Activated CD4-positive, alpha-beta T cell treated with anti-CD3 and anti-CD28 coated beads for 24 hours (primary cell): ENCODE measurements around the gene STIP1.

Source experiments
- DNase-seq, 2 donors: peaks; one replicate each; pipeline ENCODE4 v3.0.0-alpha.2; 2020; ENCODE audit warnings: low read depth in 2 of 2

Gene STIP1

DNA sequence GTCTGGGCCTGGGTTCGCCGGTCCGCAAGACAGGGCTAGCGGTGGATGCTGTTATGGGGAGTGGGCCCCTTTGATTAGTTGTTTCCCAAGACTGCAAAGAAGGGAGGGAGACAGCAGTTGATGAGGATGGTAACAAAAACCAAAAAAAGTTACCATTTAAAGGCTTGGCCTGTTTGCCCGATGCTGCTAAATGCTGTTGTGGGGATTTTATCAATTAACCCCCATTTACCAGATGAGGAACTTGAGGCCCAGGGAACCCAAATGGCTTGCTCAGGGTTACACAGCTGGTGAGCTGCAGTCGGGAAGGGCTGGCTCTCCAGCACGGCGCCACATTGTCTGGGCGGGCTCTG, 36.7 kb downstream of the STIP1 start:
- no peak for DNase-seq

DNA sequence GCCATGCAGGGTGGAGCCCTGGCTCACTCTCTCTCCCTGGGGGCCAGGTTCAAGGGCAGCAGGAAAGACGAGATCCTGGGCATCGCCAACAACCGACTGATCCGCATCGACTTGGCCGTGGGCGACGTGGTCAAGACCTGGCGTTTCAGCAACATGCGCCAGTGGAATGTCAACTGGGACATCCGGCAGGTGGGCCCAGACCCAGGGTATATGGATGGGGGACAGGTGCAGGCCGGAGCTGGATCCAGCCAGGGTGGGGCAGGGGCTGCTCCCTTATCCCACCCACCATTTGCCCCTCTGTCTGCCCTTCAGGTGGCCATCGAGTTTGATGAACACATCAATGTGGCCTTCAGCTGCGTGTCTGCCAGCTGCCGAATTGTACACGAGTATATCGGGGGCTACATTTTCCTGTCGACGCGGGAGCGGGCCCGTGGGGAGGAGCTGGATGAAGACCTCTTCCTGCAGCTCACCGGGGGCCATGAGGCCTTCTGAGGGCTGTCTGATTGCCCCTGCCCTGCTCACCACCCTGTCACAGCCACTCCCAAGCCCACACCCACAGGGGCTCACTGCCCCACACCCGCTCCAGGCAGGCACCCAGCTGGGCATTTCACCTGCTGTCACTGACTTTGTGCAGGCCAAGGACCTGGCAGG, 37.2 kb downstream of the STIP1 start:
- DNase-seq: no peak

- DNase-seq: no peak
These were observed 38.4 kb downstream of the STIP1 start for GRCh38 chr11:64224151-64224890.

DNA sequence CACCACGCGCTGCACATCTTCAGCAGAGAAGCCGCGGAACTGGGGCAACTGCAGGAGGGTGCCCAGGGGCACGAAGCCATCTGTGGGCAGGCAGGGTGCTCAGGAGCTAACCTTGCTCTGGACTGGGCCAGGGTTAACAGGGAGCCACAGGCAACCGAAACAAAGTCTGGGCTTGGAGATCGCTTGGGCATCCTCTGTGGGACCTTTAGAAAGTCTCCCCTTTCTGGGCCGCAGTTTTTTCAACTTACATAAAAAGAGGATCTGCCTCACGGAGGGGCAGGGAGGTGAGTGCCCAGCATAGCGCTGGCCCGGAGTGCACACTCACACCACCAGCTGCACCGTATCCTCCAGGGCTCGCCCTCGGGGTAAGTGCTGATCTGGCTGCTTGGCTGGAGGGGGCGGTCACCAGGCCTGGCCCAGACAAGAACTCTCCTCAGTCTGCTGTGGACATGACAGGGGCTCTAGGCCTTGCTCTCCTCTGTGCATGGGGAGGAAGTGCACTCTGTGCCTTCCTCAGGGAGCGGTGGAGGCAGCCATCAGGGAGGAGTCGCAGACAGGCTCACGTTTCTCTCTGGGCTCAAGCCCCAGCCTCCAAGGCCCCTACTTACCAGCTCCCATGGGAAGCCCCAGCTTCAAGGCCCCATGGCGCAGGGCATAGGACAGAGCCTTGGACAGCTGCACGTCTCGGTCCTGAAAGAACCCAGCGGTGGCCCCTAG, 39.1 kb downstream of the STIP1 start:
- no peak for DNase-seq

DNA sequence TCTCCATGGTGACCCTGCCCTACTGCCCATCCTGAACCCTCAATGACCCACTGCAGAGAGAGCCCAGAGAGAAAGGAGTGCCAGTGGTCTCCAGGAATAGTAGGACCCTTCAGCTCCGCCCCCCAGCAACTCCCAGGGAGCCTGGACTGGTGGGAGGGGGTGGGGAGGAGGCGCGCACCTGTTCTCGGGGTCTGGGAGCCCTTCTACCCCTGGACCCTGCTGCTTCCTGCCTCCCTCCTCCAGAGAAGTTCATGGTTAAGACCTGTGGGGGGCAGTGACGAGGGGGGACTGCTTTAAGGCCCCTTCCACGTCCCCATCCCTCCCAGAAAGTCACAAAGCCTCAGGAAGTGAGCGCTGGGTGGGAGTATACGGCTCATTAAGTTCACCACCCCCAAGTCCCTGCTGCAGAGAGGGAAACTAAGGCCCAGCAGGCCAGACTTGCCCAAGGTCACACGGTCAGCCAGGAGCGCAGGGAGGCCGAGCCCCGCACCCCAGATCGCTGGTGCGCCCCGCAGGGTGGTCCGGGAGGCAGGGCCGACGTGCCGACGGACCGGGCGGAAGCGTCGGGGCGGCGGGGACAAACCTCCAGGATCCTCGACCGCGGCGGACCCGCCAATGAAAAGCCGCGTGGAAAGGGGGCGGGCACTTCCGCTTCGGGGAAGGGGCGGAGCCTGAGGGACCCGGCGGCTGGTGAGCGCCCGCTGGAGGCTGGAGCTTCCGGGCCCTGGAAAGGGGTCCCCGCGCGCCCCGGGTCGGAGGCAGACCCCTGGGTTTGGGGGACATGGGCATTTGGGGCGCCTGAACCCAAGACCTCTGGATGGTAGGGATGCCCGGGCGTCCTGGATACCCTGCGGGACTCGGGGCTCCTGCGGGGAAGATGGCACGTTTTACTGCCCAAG, 39.9 kb downstream of the STIP1 start, which contains the start of the genes NUDT22 and TRPT1:
NUDT22 (plus strand) TSS at position 667 of the 899 bp plus-strand sequence. CDS start 379 bp downstream, outside the sequence.
TRPT1 (minus strand) TSS at position 579 of the 899 bp plus-strand sequence; CDS start at position 253, 326 bp downstream.
- peak; percentile 93 to 94 for DNase-seq

DNA sequence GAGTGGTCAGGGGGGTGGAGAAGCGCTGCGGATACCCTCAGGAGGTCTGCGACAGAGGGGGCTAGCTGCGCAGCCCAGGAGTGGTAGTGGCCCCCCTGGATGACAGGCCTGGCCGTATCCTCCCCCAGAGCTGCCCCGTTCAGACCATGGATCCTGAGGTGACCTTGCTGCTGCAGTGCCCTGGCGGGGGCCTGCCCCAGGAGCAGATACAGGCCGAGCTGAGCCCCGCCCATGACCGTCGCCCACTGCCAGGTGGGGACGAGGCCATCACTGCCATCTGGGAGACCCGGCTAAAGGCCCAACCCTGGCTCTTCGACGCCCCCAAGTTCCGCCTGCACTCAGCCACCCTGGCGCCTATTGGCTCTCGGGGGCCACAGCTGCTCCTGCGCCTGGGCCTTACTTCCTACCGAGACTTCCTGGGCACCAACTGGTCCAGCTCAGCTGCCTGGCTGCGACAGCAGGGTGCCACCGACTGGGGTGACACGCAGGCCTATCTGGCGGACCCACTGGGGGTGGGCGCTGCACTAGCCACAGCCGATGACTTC, 40.6 kb downstream of the STIP1 start:
- peak in 1 of 2 donors; percentile 57 for DNase-seq

GRCh38 chr11:64227405-64227956, 41.5 kb downstream of the STIP1 start:
- no peak for DNase-seq

DNA sequence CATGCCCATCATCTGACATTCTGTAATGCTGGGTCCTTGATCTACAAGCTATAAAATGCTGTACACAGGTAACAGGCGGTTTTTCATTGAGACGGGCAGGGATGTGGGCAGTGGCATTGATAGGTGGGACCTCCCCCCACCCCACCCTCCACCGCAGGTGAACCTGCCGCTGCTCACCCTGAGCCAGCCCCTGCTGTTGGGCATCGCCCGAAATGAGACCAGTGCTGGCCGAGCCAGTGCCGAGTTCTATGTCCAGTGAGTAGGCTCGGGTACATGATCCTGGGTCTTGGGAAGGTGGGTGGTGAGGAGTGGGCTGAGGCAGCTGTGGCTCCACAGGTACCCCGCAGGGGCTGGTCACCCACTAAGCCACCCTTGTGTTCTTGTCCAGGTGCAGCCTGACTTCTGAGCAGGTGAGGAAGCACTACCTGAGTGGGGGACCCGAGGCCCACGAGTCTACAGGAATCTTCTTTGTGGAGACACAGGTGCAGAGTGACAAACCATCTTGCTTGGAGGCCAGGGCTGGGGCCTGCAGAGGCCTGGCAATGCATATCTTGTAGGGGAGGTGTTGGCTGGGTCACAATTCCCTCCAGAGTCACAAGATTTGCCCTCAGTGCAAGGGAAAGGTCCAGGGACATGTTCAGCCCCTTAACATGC, 43.2 kb downstream of the STIP1 start:
- no peak for DNase-seq

DNA sequence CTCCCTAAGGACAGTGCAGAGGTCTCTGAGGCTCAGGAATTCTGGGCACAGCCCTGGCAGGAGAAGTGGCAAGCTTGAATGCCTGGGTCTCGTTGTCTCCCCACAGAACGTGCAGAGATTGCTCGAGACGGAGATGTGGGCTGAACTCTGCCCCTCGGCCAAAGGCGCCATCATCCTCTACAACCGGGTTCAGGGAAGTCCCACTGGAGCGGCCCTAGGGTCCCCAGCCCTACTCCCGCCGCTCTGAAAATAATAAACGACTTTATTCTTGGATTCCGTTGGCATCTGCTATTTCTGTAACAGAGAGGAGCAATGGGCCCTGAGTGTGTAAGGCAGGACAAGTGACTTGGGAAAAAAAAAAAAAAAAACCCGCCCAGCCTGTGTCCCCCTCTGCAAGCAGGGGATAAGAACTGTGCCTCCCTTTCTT, 43.8 kb downstream of the STIP1 start:
- no peak for DNase-seq

DNA sequence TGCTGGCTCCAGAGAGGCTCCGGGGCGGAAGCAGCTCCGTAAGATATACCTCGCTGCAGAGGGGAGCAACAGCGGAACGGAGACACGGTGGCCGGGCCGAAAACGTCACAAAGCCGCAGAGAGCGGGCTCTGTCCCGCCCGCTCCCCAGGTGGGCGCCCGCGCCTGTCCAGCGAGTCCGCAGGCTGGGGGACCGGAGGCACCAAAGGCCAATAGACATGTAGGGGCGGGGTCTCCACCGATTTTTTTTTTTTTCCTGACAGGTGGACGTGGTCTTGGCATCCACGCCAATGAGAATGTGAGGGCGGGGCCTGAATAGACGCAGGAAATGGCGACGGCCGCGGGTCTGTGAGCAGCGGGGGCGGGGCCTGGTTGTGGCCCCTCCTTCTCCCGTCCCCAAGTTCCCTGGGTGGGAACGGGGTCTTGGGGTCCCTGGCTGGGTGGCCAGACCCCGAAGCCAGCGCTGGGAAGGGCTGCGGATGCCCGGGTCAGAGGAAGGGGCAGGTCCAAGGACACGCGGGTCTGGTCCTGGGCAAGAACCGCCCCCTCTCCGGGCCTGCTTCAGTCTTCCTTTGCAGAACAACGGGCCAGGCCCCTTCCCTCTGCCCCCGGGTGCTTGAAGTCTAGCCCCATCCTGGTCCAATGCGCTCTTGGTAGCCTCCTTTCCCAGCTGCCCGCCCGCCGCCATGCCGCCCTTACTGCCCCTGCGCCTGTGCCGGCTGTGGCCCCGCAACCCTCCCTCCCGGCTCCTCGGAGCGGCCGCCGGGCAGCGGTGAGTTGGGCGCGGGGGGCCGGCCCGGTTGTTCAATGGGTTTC, 44.4 kb downstream of the STIP1 start, which contains the start of gene DNAJC4:
DNAJC4 (plus strand) TSS at position 378 of the 814 bp plus-strand sequence; CDS start at position 685, 307 bp downstream.
- peak; percentile 77 to 88 for DNase-seq

DNA sequence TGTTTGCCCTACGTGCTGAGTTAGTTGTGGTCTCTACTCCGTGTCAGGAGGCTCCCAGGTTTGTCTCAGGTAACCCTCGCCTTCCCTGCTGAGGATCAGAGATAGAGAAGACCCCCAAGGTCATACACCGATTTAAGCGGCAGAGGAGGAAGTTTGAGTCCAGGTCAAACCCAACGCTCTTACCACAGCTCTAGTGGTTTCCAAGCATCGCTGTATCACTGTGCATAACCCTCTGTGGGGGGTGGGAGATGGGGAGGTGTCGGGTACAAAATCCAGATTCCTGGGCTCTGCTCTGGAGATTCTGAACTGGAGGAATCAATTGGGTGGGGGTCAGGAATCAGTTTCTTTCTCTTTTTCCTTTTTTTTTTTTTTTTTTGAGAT, 45.0 kb downstream of the STIP1 start:
- no peak for DNase-seq

DNA sequence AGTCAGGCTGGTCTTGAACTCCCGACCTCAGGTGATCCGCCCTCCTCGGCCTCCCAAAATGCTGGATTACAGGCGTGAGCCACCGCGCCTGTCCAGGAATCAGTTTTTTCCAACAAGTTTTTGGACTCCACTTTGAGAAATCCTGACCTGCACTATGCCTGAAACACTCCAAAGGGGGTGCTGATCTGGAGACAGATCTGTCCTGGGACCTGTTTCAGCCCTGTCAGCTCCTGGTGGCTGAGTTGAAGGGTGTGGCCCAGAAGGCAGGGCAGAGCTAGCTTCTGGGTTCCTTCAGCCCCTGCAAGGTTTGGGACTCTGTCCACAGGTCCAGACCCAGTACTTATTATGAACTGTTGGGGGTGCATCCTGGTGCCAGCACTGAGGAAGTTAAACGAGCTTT, 45.6 kb downstream of the STIP1 start:
- no peak for DNase-seq

GRCh38 chr11:64232182-64232966, 46.4 kb downstream of the STIP1 start:
- no peak for DNase-seq

- no peak for DNase-seq
These were observed 47.0 kb downstream of the STIP1 start for GRCh38 chr11:64232967-64233315.

GRCh38 chr11:64233913-64234586, 48.1 kb downstream of the STIP1 start, which contains the start of gene VEGFB:
Gene VEGFB, plus strand, starts transcription at chr11:64234584. Its CDS starts 250 bp downstream, at chr11:64234834.
- DNase-seq: peak in 1 of 2 donors; percentile 56

DNA sequence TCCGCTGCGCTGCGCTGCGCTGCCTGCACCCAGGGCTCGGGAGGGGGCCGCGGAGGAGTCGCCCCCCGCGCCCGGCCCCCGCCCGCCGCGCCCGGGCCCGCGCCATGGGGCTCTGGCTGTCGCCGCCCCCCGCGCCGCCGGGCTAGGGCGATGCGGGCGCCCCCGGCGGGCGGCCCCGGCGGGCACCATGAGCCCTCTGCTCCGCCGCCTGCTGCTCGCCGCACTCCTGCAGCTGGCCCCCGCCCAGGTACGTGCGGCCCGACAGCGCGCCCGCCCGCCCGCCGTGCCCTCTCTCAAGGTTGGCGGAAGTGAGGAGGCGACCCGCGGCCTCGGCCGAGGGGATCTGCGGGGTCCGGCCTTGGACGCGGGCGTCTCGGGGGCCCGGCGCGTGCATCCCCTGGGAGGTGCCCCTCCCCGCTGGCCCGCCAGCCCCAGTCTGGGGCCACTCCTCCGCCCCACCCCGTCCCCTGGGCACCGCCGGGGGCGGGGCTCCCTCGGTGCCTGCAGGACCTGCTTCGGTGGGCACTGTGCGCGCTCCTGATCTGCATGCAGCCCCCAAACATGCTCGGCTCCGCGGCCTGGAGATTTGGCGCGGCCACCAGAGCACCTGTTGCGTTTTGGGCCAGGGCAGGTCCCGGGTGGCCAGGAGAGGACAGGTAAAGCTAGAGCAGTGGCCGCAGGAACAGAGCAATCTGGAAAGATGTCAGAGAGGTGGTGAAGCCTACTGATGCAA, 48.8 kb downstream of the STIP1 start:
- DNase-seq: no peak

DNA sequence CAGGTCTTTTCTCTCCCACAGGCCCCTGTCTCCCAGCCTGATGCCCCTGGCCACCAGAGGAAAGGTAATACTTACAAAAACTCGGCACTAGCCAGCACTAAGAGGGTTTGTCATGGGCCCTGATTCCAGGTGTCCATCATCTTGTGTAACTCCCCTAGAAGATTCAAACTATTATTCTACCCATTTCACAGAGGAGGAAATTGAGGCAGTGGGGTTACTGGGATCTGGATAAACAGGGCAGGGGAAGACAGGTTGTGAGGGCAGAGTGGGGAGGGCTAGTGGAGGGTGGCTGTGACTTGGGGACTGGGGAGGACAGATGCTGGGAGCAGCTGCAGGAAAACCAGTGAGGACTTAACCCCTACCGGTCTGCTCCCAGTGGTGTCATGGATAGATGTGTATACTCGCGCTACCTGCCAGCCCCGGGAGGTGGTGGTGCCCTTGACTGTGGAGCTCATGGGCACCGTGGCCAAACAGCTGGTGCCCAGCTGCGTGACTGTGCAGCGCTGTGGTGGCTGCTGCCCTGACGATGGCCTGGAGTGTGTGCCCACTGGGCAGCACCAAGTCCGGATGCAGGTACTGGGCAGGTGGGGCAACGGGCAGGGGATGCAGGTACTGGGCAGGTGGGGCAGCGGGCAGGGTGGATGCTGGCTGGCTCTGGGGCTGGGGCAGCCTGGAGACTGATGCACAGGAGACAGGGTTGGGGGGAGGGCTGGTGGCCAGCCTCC, 49.6 kb downstream of the STIP1 start:
- no peak for DNase-seq
